ENCODE results near the gene APBA2. TPM values are rescaled to one million over a fixed set of nuclear protein-coding genes. Genes with fewer than 3 reads are reported as not detected.

Gene APBA2
- total RNA-seq, 1 experiment from 2014 or later, result 11.2 TPM

- TF ChIP-seq PREB (CRISPR knock-in tag; IDR thresholded peaks at IDR 0.05; ENCODE audit: borderline replicate concordance), result no peak
- TF ChIP-seq PRRX2 (CRISPR knock-in tag; IDR thresholded peaks at IDR 0.05), result no peak
Observed at GRCh38 chr15:28994142-28994830, 108.5 kb downstream of the APBA2 start (continued).

- ChIA-PET POLR2A (interaction anchor here (0.5 kb wide), 1 partner anchor 11 kb away, joined by 3 read pairs; no protein-coding TSS in a partner anchor), CTCF (interaction anchor here (0.7 to 4.5 kb wide), 10 partner anchors 11 to 973 kb away, joined by 3 to 37 read pairs (median 4); no protein-coding TSS in a partner anchor)
- DNase-seq (ENCODE audit: low spot score), result no peak
- no peaks in the 10 kb centered on the region for H3K36me3 Mint-ChIP-seq
- no peaks in the 10 kb centered on the region for H3K27me3 Mint-ChIP-seq (ENCODE audit: low read depth)
- peaks cover 4% of the 10 kb centered on the region; the same call in 1 of the 2 replicates for H3K9me3 Mint-ChIP-seq
- no peak overlapping the region for H3K4me3 Mint-ChIP-seq
- peak; percentile 50 for ATAC-seq
- no peak overlapping the region for H3K27ac Mint-ChIP-seq
- peaks cover 28% of the 10 kb centered on the region for H3K4me1 Mint-ChIP-seq
- no peak for TF ChIP-seq SP1 (CRISPR knock-in tag; conservative IDR thresholded peaks at IDR 0.05)
- no peak for TF ChIP-seq SOX15 (CRISPR knock-in tag; IDR thresholded peaks at IDR 0.05)
- TF ChIP-seq, protein P1, sequence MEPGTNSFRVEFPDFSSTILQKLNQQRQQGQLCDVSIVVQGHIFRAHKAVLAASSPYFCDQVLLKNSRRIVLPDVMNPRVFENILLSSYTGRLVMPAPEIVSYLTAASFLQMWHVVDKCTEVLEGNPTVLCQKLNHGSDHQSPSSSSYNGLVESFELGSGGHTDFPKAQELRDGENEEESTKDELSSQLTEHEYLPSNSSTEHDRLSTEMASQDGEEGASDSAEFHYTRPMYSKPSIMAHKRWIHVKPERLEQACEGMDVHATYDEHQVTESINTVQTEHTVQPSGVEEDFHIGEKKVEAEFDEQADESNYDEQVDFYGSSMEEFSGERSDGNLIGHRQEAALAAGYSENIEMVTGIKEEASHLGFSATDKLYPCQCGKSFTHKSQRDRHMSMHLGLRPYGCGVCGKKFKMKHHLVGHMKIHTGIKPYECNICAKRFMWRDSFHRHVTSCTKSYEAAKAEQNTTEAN (CRISPR knock-in tag; IDR thresholded peaks at IDR 0.05), result no peak
- TF ChIP-seq, protein P2, sequence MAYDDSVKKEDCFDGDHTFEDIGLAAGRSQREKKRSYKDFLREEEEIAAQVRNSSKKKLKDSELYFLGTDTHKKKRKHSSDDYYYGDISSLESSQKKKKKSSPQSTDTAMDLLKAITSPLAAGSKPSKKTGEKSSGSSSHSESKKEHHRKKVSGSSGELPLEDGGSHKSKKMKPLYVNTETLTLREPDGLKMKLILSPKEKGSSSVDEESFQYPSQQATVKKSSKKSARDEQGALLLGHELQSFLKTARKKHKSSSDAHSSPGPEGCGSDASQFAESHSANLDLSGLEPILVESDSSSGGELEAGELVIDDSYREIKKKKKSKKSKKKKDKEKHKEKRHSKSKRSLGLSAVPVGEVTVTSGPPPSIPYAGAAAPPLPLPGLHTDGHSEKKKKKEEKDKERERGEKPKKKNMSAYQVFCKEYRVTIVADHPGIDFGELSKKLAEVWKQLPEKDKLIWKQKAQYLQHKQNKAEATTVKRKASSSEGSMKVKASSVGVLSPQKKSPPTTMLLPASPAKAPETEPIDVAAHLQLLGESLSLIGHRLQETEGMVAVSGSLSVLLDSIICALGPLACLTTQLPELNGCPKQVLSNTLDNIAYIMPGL (CRISPR knock-in tag; IDR thresholded peaks at IDR 0.05), result no peak
- TF ChIP-seq, protein P3, sequence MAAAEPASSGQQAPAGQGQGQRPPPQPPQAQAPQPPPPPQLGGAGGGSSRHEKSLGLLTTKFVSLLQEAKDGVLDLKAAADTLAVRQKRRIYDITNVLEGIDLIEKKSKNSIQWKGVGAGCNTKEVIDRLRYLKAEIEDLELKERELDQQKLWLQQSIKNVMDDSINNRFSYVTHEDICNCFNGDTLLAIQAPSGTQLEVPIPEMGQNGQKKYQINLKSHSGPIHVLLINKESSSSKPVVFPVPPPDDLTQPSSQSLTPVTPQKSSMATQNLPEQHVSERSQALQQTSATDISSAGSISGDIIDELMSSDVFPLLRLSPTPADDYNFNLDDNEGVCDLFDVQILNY (CRISPR knock-in tag; IDR thresholded peaks at IDR 0.05), result no peak
- no peak for TF ChIP-seq AR (CRISPR knock-in tag; IDR thresholded peaks at IDR 0.05)
- TF ChIP-seq CBFB (CRISPR knock-in tag; IDR thresholded peaks at IDR 0.05; ENCODE audit: low read depth), result no peak
- TF ChIP-seq CTCF (IDR thresholded peaks at IDR 0.05), result no peak
- TF ChIP-seq, protein P4, sequence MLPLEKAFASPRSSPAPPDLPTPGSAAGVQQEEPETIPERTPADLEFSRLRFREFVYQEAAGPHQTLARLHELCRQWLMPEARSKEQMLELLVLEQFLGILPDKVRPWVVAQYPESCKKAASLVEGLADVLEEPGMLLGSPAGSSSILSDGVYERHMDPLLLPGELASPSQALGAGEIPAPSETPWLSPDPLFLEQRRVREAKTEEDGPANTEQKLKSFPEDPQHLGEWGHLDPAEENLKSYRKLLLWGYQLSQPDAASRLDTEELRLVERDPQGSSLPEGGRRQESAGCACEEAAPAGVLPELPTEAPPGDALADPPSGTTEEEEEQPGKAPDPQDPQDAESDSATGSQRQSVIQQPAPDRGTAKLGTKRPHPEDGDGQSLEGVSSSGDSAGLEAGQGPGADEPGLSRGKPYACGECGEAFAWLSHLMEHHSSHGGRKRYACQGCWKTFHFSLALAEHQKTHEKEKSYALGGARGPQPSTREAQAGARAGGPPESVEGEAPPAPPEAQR (CRISPR knock-in tag; IDR thresholded peaks at IDR 0.05), result no peak
- TF ChIP-seq, protein P5, sequence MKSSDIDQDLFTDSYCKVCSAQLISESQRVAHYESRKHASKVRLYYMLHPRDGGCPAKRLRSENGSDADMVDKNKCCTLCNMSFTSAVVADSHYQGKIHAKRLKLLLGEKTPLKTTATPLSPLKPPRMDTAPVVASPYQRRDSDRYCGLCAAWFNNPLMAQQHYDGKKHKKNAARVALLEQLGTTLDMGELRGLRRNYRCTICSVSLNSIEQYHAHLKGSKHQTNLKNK (CRISPR knock-in tag; IDR thresholded peaks at IDR 0.05), result no peak
- no peak for TF ChIP-seq E2F4 (CRISPR knock-in tag; IDR thresholded peaks at IDR 0.05; ENCODE audit: borderline replicate concordance, low read depth)
- no peak for TF ChIP-seq AFF4 (CRISPR knock-in tag; IDR thresholded peaks at IDR 0.05; ENCODE audit: borderline replicate concordance)
- no peak for TF ChIP-seq NFYB (CRISPR knock-in tag; conservative IDR thresholded peaks at IDR 0.05; ENCODE audit: low read depth)
Observed at GRCh38 chr15:28994831-28995596, 109.2 kb downstream of the APBA2 start.
